ENCODE measurements around the gene ZFPM1.
"Not testable (repeated sequence)": the region's sequence is repeated elsewhere in the genome, so short reads cannot be mapped to it uniquely, and the experiment has no call there.

Gene ZFPM1

DNA sequence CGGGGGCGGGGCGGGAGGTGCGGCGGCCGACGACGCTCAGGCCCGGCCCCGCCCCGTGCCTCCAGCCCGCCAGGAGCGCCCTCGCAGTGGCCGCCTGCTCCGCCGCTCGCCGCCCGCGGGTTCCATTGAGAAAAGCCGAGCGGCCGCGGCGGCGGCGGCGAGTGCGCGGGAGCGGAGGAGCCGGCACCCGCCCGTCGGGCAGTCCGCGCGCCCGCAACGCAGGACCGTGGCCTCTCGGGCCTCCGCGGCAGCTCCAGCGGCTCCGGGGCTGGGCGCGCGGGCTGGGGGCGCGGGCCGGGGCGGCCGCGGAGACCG, at the start of gene ZFPM1:
TSS of gene ZFPM1 (plus strand) at position 64 of the 315 bp plus-strand sequence. CDS start 359 bp downstream, outside the sequence.
- peak; percentile 77 for DNase-seq

GRCh38 chr16:88403794-88404581, 49.1 kb upstream of the ZFPM1 start:
- no peak for DNase-seq

- no peak for DNase-seq
These were observed 48.3 kb upstream of the ZFPM1 start for GRCh38 chr16:88404769-88405168.

DNA sequence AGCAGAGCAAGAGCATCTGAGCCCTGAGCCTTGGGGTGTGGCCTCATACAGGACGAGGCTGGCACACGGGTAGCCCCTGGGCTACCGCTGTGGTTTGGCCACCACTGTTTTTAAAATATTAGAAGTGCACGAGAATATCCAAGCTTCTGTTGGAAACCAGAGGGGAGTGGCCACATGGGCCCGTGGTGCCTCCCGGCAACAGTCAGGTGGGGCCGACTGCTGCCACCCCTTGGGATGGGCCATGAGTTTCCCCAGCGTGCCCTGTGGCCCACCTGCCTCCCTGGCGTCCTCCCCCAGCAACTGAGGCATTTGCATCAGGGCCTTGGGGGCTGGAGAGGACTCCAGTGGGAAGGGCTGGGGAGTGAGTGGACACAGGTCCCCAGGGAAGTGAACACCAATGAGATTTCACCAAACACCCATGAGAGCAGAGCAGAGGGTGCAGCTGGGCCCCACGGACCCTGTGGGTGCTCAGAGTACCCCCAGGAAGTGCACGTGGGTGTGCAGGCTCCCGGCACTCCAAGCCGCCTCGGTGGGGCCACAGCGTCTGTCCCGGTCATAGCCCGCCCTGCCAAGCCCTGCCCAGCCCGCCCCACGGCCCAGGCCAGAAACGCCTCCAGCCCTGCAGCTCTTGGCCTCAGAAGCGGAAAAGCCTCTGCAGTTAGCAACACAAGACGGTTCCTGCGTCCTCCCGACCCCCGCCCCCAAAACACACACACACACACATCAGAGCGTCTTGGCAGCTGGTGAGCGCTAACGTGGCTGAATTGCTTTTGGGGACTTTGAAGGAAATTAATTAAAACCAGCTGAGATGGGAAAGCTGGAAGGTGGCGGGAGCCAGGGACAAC, 47.6 kb upstream of the ZFPM1 start:
- no peak for DNase-seq

DNA sequence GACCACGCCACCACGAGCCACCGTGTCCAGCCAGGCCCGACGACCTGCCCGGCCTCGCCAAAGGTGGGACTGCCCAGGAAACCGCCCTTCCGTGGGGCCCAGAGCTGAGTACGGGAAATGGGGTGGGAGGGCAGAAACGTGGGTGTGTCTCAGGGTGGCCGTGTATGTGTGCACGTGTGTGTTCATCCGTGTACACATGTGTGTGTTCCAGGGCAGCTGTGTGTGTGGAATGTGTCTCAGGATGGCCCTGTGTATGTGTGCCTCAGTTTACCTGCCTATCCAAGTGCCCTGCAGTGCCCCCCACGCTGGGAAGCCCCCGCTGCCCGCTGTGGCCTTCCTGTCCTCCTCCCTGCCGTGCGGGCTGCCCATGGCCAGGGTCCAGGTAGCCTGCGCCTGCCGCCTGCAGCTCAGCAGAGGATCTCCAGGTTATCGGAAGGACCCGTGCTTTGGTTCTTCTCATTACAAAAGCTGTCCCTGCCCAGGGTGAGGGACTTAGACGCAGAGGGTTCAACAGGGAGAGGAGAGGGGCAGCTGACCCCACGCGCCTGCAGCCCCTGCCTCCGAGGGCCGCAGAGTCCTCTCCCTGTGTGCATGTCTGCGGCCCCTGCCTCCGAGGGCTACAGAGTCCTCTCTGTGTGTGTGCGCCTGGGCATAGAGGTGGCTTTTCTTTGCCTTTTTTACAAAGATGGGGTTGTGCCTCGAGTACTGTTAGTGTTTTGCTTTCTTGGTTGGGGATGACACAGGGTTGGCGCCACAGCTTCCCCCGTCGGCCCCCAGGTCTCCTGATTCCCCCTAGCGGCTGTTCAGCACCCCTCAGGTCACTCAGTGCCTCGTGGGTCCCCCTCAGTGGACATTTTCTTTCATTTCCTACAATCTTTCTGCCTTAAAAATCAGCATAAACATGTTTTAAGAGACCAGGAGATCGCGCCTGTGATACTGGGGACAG, 46.7 kb upstream of the ZFPM1 start:
- no peak for DNase-seq

GRCh38 chr16:88407042-88407420, 46.0 kb upstream of the ZFPM1 start:
- no peak for DNase-seq

DNA sequence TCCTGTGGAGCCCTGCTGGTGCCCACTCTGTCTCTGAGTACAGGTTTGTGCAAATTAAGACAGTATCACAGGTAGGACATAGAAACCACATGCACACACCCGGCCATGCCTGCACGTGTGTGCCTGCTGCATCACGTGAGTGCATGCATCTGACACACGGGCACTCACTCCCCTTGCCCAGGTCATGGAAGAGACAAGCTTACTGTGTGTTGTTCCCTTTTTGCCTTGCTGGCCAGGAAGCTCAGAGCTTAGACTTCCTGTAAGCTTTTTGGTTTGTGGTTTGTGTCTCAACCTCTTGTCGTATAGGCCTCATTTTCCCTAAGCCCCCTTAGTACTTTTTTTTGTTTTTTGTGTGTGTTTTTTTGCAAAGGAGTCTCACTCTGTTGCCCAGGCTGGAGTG, 45.3 kb upstream of the ZFPM1 start:
- DNase-seq: no peak

DNA sequence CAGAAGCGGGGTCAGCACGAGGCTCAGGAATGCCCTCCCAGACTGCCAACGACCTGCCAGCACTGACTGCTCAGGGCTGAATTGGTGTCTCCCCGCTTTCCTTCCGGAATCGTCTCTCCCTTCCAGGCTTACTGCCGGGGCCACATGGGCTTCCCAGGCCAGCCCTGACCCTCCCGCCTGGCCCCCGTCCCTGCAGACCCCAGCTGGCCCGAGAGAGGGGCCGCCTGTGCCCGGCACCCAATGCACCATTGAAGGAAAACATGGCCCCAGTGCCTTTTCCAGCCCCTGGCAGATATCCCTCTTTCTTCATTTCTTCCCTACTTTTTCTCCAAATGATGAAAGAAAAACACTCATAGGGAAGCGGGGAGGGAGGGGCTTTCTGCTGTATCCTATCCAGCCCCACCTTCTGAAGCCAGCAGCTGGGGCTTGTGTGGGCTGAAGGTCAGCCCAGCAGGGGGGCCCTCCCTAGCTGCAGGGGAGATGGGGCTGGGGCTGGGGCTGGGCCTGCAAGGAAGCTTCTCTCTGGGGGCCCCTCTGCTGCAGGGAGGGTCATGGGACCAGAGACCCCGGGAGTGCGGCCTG, 44.4 kb upstream of the ZFPM1 start:
- DNase-seq: no peak

DNA sequence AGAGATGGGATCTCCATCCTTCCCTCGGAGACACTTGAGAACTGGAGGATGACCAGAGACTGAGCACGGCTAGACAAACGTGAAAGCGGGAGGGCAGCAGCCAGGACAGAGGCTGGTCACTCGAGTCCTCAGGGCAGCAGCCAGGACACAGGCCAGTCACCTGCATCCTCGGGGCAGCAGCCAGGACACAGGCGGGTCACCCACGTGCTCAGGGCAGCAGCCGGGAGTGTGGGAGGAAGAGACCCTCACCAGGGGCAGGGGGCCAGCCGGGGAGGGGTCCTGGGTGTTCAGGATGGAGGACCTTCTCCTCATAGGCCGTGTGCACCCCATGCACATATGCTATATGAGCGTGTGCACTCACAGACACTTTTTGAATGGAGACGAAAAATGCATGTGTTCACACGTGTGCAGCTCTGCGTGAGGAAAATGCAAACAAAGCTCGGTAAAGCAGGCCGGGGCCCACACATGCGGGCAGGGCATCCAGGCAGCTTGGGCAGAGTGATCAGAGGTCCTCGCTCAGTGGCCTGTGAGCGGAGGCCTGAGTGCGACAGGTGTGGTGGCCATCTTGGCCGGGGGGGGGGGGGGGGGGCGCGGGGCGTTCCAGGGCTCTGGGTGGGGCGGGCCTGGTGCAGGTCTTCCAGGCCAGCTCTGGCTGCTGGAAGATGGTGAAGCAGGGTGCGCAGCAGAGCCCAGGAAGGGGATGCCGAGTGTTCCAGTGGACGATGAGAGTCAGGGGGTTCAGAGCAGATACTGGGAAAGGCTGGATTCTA, 43.6 kb upstream of the ZFPM1 start:
- no peak for DNase-seq

- not testable (repeated sequence) for DNase-seq
These were observed 42.6 kb upstream of the ZFPM1 start for GRCh38 chr16:88410297-88410968.

- DNase-seq: no peak
These were observed 41.0 kb upstream of the ZFPM1 start for GRCh38 chr16:88411951-88412576.

DNA sequence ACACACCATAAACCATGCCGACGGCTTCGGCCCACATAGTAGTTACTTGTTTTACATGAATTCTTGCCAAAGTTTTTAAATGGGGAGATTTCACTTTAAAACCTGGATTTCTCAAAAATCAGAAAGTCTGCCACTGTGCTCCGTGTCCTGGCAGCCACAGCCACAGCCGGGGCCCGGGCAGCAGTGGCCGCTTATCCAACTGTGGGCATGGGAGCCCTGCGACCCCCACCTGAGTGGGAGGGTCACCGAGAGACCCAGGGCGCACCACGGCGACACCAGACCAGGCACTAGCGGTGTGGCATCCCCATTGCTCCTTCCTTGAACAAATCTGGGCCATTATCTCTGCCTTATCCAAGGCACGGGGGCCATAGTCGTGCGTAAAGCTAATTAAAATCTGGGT, 40.3 kb upstream of the ZFPM1 start:
- no peak for DNase-seq

- DNase-seq: no peak
These were observed 39.8 kb upstream of the ZFPM1 start for GRCh38 chr16:88413231-88413630.

- DNase-seq: no peak
These were observed 39.4 kb upstream of the ZFPM1 start for GRCh38 chr16:88413631-88414030.

DNA sequence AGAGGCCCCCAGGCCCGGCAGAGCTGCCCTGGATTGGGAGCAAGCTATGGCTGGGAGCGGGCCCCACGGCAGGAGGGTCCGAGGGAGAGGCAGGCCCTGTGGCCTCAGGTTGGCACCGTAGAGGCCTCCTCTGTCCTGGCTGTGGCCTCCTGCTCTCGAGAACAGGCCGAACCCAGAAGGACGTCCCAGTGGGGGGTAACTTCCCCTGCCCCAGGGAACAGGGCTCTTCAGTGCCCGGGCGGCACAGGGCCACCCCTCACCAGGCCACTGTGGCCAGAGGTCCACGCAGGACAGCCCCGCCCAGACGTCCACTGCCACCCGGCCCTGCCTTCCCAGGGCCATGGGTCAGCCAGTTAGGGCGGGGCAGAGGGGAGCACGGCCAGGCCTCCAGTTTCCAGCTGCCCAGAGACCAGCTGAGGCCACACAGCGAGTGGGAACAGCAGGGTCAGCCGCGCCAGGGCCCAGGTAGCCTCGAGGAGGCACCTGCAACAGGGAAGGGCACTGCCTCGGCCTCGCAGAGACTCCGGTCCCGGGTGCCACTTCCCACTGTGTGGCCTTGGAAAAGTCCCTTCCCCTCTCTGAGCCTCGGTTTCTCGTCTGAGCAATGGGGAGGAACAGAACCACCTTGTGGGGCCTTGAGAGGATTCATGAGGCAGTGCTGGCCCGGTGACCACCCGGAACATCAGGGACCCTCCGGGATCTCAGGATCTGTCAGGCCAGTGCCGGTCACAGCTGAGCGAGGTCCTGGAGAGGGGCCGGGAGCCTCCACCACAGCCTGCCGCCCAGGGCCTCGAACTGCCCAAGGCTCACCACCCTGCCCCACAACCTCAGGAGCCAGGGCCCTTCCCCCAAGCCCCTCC, 38.3 kb upstream of the ZFPM1 start:
- no peak for DNase-seq

- no peak for DNase-seq
These were observed 37.7 kb upstream of the ZFPM1 start for GRCh38 chr16:88415381-88415705.

GRCh38 chr16:88415713-88416323, 37.3 kb upstream of the ZFPM1 start:
- DNase-seq: no peak

DNA sequence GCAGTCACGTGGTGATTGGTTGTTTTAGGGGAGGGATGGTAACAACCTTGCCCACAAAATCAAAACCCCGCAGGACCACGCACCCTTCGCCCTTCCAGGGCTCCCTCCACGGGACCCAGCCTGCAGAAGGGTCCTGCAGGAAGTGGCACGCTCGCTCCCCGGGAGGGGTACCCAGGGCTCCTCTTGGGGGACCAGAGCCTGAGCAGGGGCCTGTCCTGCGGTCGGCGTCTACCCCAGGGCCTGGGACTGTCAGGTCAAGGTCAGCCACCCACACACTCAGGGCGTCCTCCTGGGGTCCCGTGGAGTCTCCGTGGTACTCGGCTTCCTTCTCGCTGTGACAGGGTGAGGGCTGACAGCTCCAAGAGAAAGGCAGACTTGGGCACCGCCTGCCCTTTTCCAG, 36.4 kb upstream of the ZFPM1 start:
- no peak for DNase-seq

- DNase-seq: no peak
These were observed 35.2 kb upstream of the ZFPM1 start for GRCh38 chr16:88417684-88418476.
